Measurements from ENCODE around the gene SNTB2.

SNTB2 gene

GRCh38 chr16:69340095-69340644, 153.2 kb downstream of the SNTB2 start:
- no peak for DNase-seq (ENCODE audit: low read depth)

GRCh38 chr16:69344171-69344570, 157.2 kb downstream of the SNTB2 start:
- DNase-seq (ENCODE audit: low read depth): no peak

- no peak for DNase-seq (ENCODE audit: low read depth)
These were observed 159.0 kb downstream of the SNTB2 start for GRCh38 chr16:69345923-69346322.

- no peak for DNase-seq (ENCODE audit: low read depth)
These were observed 159.7 kb downstream of the SNTB2 start for GRCh38 chr16:69346683-69347082.

- no peak for DNase-seq (ENCODE audit: low read depth)
These were observed 161.3 kb downstream of the SNTB2 start for GRCh38 chr16:69348222-69348621.

GRCh38 chr16:69349536-69349935, 162.6 kb downstream of the SNTB2 start:
- no peak for DNase-seq (ENCODE audit: low read depth)

GRCh38 chr16:69350536-69351133, 163.7 kb downstream of the SNTB2 start:
- DNase-seq (ENCODE audit: low read depth): no peak

- no peak for DNase-seq (ENCODE audit: low read depth)
These were observed 164.5 kb downstream of the SNTB2 start, which contains the start of gene TMED6 for GRCh38 chr16:69351309-69352027. Gene TMED6, minus strand, starts transcription at chr16:69351786. Its CDS starts 33 bp downstream, at chr16:69351753.
